HG03460 (cell line): ENCODE data around the gene IL6R.
"Not testable (repeated sequence)": the region's sequence is repeated elsewhere in the genome, so short reads cannot be mapped to it uniquely, and the experiment has no call there.

Experiments used
- ATAC-seq: cut with Tn5 transposase; IDR thresholded peaks from one replicate; pipeline ENCODE4 v1.9.1; 2021; ENCODE audit not compliant: unreplicated experiment

Gene IL6R

GRCh38 chr1:154404984-154405746 is at the start of gene IL6R:
Gene IL6R (plus strand): TSS chr1:154405343. CDS start chr1:154405630, 287 bp downstream.
- ATAC-seq: peak; percentile 42

- no peak for ATAC-seq
These were observed 46.6 kb upstream of the IL6R start for GRCh38 chr1:154358519-154358918.

DNA sequence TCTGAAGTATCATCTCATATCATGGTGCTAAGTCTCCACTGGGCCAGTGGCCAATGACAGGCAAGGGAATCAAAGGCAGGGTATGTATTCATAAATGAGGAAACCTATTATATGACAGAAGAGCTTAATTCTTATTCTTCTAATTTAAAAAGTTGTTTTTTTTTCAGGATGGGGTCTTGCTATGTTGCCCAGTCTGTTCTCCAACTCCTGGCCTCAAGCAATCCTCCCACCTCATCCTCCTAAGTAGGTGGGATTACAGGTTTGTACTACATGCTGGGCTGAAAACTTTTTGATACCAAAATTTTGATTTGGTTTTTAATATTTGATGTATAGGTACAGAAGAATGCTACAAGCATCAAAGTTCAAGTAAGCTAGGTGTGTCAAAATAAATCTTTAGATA is 44.9 kb upstream of the IL6R start:
- no peak for ATAC-seq

- not testable (repeated sequence) for ATAC-seq
These were observed 44.3 kb upstream of the IL6R start for GRCh38 chr1:154360881-154361280.

DNA sequence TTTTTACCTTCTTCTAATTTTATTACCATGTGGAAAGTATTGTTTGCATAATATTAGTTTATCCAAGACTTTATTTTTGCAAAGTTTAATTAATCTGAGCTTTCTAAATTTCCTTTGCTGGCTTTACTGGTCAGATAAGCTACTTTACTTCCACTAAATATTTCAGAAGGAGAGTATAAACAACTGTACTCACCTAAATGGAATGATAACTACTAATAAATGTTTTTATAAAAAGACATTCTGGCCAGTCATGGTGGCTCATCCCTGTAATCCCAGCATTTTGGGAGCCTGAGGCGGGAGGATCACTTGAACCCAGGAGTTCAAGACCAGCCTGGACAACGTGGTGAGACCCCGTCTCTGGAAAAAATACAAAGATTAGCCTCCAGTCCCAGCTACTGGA is 43.8 kb upstream of the IL6R start:
- ATAC-seq: no peak

DNA sequence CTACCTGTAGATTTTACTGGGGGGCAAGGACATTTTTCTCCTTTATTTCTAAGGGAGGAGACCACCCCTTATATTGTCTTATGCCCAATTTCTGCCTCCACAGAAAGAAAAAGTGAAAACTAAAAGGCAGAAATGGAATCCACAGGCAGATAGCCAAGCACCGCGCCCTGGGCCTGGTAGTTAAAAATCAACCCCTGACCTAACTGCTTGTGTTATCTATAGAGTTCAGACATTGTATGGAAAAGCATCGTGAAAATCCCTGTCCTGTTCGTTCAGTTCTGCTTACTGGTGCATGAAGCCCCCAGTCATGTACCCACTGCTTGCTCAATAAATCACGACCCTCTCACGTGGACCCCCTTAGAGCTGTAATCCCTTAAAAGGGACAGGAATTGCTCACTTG is 33.7 kb upstream of the IL6R start:
- ATAC-seq: no peak

DNA sequence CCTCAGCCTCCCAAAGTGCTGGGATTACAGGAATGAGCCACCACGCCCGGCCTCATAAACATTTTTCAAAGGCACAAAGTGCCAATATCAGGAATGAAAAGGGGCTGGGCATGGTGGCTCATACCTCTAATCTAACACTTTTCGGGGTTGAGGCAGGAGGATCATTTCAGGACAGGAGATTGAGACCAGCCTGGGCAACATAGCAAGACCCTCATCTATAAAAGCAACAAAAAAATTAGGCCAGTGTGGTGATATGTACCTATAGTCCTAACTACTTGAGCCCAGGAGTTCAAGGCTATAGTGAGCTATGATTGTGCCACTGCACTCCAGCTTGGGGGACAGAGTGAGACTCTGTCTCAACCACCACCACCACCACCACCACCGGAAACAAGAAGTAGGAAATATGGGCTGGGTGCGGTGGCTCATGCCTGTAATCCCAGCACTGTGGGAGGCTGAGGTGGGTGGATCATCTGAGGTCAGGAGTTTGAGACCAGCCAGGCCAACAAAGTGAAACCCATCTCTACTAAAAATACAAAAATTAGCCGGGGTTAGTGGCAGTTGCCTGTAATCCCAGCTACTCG is 31.3 kb upstream of the IL6R start:
- ATAC-seq: not testable (repeated sequence)

- no peak for ATAC-seq
These were observed 25.8 kb upstream of the IL6R start for GRCh38 chr1:154379301-154379700.

GRCh38 chr1:154384650-154385489 is 20.3 kb upstream of the IL6R start:
- no peak for ATAC-seq

DNA sequence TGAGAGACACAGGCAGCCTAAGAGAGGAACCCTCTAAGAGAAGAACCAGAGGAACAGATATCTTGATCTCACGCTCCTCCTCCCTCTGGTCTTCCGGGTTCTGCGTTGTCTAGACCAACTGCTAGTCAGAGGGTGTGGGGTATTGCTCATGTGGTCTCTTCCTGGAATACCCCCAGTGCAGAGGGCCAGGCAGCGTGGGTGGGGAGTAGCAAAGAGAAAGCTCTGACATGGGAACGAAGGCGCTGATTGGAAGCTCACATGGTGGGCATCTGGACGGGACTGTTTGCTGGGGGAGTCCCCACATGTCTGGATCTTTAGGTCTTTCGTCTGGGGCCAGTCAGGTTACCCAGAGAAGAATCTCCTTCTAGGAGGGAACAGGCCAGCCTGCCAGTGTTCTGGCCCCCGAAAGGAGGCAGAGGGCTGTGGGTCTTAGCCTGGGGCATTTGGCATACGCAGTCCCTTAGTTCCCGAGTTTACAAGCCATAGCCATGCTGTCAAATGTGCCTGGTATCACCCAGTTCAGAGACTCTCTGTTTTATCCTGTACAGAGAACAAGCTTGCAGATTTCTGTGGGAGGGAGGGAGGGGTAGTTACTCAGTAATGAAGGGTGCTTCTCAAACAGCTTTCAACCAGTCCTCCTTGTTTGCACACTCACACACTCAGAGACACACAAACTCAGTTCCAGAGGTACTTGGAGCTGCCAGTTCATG is 18.3 kb upstream of the IL6R start:
- ATAC-seq: peak; percentile 75

- no peak for ATAC-seq
These were observed 13.9 kb upstream of the IL6R start for GRCh38 chr1:154391086-154391770.

DNA sequence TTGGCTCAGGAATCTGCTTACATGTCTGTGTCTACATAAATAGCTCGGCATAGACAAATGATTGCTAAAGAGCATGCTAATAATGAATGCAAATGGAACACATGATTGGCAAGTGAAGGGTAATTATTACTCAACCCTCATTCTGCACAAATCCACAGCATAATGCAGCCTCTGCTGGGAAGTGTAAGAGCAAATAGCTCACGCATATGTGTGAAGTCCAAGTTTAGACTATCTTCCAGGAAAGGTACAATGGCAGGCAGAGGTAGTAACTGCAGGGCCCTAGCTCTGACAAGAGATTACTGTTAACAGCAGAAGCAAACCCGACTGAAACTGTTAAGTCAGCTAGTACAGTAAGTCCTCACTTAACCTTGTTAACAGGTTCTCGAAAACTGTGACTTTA is 7.0 kb upstream of the IL6R start:
- ATAC-seq: no peak

GRCh38 chr1:154398678-154399077 is 6.5 kb upstream of the IL6R start:
- no peak for ATAC-seq

GRCh38 chr1:154400381-154400801 is 4.8 kb upstream of the IL6R start:
- no peak for ATAC-seq

DNA sequence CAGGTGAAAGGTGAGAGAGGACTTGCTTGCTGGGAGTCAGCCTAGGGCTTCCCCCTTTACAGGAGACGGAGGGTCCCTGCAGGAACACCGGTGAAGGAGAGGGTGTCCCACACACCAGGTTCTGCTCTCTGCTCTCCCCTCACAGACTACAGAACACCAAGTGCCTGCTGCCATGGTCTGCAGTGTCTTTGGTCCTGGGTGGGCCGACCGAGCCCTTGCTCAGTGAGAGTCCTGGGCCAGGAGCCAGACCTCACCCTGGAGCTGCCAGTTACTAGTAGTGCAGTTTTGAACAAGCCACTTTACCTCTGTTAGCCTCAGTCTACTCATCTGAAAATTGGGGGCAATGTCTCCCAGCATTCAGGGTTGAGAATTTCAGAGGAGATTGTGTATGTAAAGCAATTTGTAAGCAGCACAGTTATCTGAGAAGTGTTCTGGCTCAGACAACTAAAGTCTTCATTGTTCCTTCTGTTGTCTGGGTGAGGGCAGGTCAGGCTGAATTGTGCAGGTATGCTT is 2.7 kb upstream of the IL6R start:
- ATAC-seq: no peak

DNA sequence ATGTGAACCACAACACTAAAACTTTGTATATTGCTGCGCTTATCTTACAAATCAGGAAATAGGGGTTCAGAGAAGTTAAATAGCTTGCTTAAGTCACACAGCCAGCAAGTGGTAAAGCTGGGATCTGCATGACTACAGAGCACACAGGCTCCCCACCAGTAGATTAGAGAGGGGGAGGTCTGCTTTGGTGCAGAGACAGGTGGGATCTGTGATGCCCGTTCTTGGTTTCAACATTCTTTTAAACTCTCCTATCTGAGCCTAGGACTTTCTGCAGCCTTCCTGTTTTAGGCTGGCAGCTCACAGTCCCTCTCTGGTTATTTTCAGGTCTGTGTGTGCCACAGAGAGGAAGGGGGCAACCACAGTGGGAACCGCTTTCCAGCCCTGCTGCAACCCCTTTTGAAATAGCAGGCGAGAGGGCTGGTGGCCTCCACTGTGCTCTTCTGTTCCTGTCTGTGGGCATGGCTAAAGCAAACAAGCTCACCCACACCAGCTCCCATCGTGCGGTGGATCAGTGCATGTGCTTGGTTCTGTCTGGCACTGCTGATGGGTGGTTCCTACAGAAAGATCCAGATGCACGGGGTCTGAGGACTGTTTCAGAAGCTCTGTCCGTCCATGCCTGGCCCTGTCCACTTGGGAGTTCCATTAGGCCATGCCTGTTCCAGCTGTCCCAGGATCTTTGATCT is 1.7 kb upstream of the IL6R start:
- no peak for ATAC-seq

GRCh38 chr1:154403983-154404382 is 1.2 kb upstream of the IL6R start:
- ATAC-seq: no peak

GRCh38 chr1:154404511-154404931 is 622 bp upstream of the IL6R start:
- peak; percentile 9 for ATAC-seq

DNA sequence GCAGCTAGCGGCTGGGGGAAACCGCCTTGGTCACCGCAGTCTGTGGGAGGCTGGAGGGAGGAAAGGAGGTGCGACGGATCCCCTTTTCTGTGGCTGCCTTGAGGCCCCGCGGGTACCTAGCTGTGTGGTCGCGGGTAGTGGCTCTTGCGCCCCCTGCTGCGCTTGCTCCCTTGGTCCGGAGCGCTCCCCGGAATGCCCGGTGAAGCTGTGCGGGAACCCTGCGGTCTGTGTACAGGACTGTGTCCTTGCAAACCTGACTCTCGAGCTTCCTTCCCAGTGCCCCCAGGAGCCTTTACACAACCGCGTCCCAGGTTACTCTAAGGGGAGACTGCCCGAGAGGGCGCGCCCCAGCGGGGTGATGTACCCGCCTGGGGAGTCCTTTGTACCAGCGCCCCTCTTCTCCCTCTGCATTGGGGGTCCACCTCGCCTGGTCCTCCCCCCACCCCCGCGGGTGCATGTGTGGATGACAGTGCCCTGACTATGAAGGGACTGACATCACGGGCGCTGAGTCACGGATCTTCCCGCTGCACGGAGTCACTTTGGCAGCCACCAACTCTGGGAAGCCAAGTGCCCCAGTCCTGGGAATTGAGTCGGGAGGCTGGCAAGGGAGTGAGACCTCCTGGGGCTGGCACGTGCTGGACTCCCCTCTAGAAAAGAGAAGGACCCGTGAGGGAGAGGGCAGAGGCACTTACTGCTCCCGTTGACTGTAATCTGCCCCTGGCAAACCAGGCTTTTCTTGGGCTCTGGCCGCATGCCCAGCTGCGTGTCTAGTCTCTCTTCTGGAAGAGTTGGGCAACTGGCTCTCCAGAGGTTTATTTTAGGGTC is 816 bp downstream of the IL6R start:
- ATAC-seq: peak; percentile 28
